Astrocyte of the hippocampus (primary cell): Measurements from ENCODE around the gene FBXO15.

Experiments used
- DNase-seq: peaks from one replicate; pipeline ENCODE4 v3.0.0; 2011; ENCODE audit warnings: low read depth, low spot score

Gene FBXO15

GRCh38 chr18:74147779-74148542, at the start of gene FBXO15, which contains the start of gene TIMM21:
FBXO15 (minus strand) TSS chr18:74147834; CDS start chr18:74147785, 49 bp downstream.
TIMM21 (plus strand) TSS chr18:74148523; CDS start chr18:74148809, 286 bp downstream.
- DNase-seq: peak; percentile 99

GRCh38 chr18:74196220-74197119, 48.8 kb upstream of the FBXO15 start:
- peak; percentile 81 for DNase-seq

- no peak for DNase-seq
Observed at GRCh38 chr18:74194691-74195090, 47.1 kb upstream of the FBXO15 start.

GRCh38 chr18:74191577-74191976, 43.9 kb upstream of the FBXO15 start:
- DNase-seq: no peak

GRCh38 chr18:74190086-74190485, 42.5 kb upstream of the FBXO15 start:
- DNase-seq: peak; percentile 20

- DNase-seq: no peak
Observed at GRCh38 chr18:74186661-74187060, 39.0 kb upstream of the FBXO15 start.

GRCh38 chr18:74185860-74186259, 38.2 kb upstream of the FBXO15 start:
- DNase-seq: no peak

- no peak for DNase-seq
Observed at GRCh38 chr18:74184875-74185274, 37.2 kb upstream of the FBXO15 start.

- no peak for DNase-seq
Observed at GRCh38 chr18:74183130-74183529, 35.5 kb upstream of the FBXO15 start.

- DNase-seq: no peak
Observed at GRCh38 chr18:74182335-74182734, 34.7 kb upstream of the FBXO15 start.

- DNase-seq: no peak
Observed at GRCh38 chr18:74179623-74180199, 32.1 kb upstream of the FBXO15 start.

GRCh38 chr18:74178884-74179283, 31.2 kb upstream of the FBXO15 start:
- DNase-seq: no peak

- DNase-seq: no peak
Observed at GRCh38 chr18:74175658-74176057, 28.0 kb upstream of the FBXO15 start.

GRCh38 chr18:74173434-74173750, 25.8 kb upstream of the FBXO15 start:
- no peak for DNase-seq

- DNase-seq: no peak
Observed at GRCh38 chr18:74172697-74173433, 25.2 kb upstream of the FBXO15 start.

- no peak for DNase-seq
Observed at GRCh38 chr18:74171910-74172606, 24.4 kb upstream of the FBXO15 start.

- DNase-seq: no peak
Observed at GRCh38 chr18:74166386-74166785, 18.8 kb upstream of the FBXO15 start.

GRCh38 chr18:74163019-74163660, 15.5 kb upstream of the FBXO15 start:
- DNase-seq: no peak

GRCh38 chr18:74155276-74155675, 7.6 kb upstream of the FBXO15 start:
- DNase-seq: no peak

GRCh38 chr18:74154716-74155115, 7.1 kb upstream of the FBXO15 start:
- no peak for DNase-seq

- no peak for DNase-seq
Observed at GRCh38 chr18:74153793-74154192, 6.2 kb upstream of the FBXO15 start.
